Measurements from ENCODE around the gene CMTM6.
A peak's percentile ranks its signal among the peaks of the same experiment; 100 is the strongest.
"Not testable (repeated sequence)": the region's sequence is repeated elsewhere in the genome, so short reads cannot be mapped to it uniquely, and the experiment has no call there.

The CMTM6 gene

GRCh38 chr3:32499585-32499984 is 3.1 kb downstream of the CMTM6 start:
- no peak for DNase-seq (ENCODE audit: low read depth)

- no peak for DNase-seq (ENCODE audit: low read depth)
Observed at GRCh38 chr3:32498992-32499391, 3.7 kb downstream of the CMTM6 start.

- no peak for DNase-seq (ENCODE audit: low read depth)
Observed at GRCh38 chr3:32498252-32498651, 4.4 kb downstream of the CMTM6 start.

- DNase-seq (ENCODE audit: low read depth): no peak
Observed at GRCh38 chr3:32495609-32496008, 7.0 kb downstream of the CMTM6 start.

GRCh38 chr3:32495085-32495484 is 7.6 kb downstream of the CMTM6 start:
- DNase-seq (ENCODE audit: low read depth): no peak

GRCh38 chr3:32493437-32494414 is 8.9 kb downstream of the CMTM6 start:
- no peak for DNase-seq (ENCODE audit: low read depth)

- no peak for DNase-seq (ENCODE audit: low read depth)
Observed at GRCh38 chr3:32492684-32493436, 9.8 kb downstream of the CMTM6 start.

GRCh38 chr3:32488474-32489008 is 14.1 kb downstream of the CMTM6 start:
- DNase-seq (ENCODE audit: low read depth): no peak

GRCh38 chr3:32487781-32488473 is 14.7 kb downstream of the CMTM6 start:
- DNase-seq (ENCODE audit: low read depth): no peak

- no peak for DNase-seq (ENCODE audit: low read depth)
Observed at GRCh38 chr3:32484436-32484835, 18.2 kb downstream of the CMTM6 start.

GRCh38 chr3:32483772-32484171 is 18.9 kb downstream of the CMTM6 start:
- DNase-seq (ENCODE audit: low read depth): no peak

- no peak for DNase-seq (ENCODE audit: low read depth)
Observed at GRCh38 chr3:32482693-32483092, 20.0 kb downstream of the CMTM6 start.

GRCh38 chr3:32481791-32482631 is 20.6 kb downstream of the CMTM6 start:
- DNase-seq (ENCODE audit: low read depth): no peak

GRCh38 chr3:32480604-32481003 is 22.0 kb downstream of the CMTM6 start:
- DNase-seq (ENCODE audit: low read depth): no peak

- DNase-seq (ENCODE audit: low read depth): no peak
Observed at GRCh38 chr3:32474201-32474600, 28.5 kb downstream of the CMTM6 start.

- DNase-seq (ENCODE audit: low read depth): not testable (repeated sequence)
Observed at GRCh38 chr3:32472151-32472550, 30.5 kb downstream of the CMTM6 start.

- no peak for DNase-seq (ENCODE audit: low read depth)
Observed at GRCh38 chr3:32471246-32471645, 31.4 kb downstream of the CMTM6 start.

GRCh38 chr3:32470362-32470761 is 32.3 kb downstream of the CMTM6 start:
- DNase-seq (ENCODE audit: low read depth): no peak

GRCh38 chr3:32469151-32469874 is 33.3 kb downstream of the CMTM6 start:
- DNase-seq (ENCODE audit: low read depth): no peak

- peak; percentile 60 for DNase-seq (ENCODE audit: low read depth)
Observed at GRCh38 chr3:32467333-32468070, 35.1 kb downstream of the CMTM6 start.
